Measurements from ENCODE around the gene KCTD1. TPM values are rescaled to one million over a fixed set of nuclear protein-coding genes. Genes with fewer than 3 reads are reported as not detected.

KCTD1 gene
- total and polyA plus RNA-seq, 2 donors (not counting 1 experiment from before 2014, with no cell fraction given), result 4.2 to 8.4 TPM

- Histone ChIP-seq H3K9me3 (ENCODE audit: control insufficient read depth, insufficient read depth, low read depth, low read length) (no peaks in the 10 kb centered on the region), H3K4me1 (ENCODE audit: control insufficient read depth, extremely low read depth, insufficient read depth, low read length) (no peaks in the 10 kb centered on the region)
Measured at GRCh38 chr18:26504831-26505230, 43.5 kb downstream of the KCTD1 start.

GRCh38 chr18:26503382-26503781 is 45.0 kb downstream of the KCTD1 start:
- Histone ChIP-seq H3K27me3 (ENCODE audit: control insufficient read depth, insufficient read depth, low read length) (no peaks in the 10 kb centered on the region), H3K36me3 (ENCODE audit: control insufficient read depth, insufficient read depth, low read length) (no peaks in the 10 kb centered on the region), H3K4me3 (replicated peaks in 1 of 4; ENCODE audit: control extremely low read depth in 1 of 4, insufficient read depth in 1 of 4, low read depth in 3 of 4, low read length in 4 of 4) (no peak overlapping the region), H3K9ac (ENCODE audit: insufficient read depth, low read length) (no peak overlapping the region), H3K9me3 (ENCODE audit: control insufficient read depth, insufficient read depth, low read depth, low read length) (no peaks in the 10 kb centered on the region), H3K27ac (ENCODE audit: insufficient read depth, low read length) (no peak overlapping the region), H2AFZ (ENCODE audit: low read length) (no peak overlapping the region), H3K4me2 (ENCODE audit: extremely low read depth, insufficient read depth, low read length) (no peak overlapping the region), H3K4me1 (ENCODE audit: control insufficient read depth, extremely low read depth, insufficient read depth, low read length) (no peaks in the 10 kb centered on the region), H3K79me2 (ENCODE audit: control insufficient read depth, insufficient read depth, low read length) (no peaks in the 10 kb centered on the region), H4K20me1 (ENCODE audit: control insufficient read depth, extremely low read depth, insufficient read depth, low read length) (no peaks in the 10 kb centered on the region)
- TF ChIP-seq CTCF (conservative IDR thresholded peaks at IDR 0.05 in 1 of 2, IDR thresholded peaks at IDR 0.05 in 1 of 2; ENCODE audit: low read depth in 1 of 2, low read length in 2 of 2) (no peak), EZH2 (IDR thresholded peaks at IDR 0.05; ENCODE audit: low read length, missing control alignments) (no peak)
- DNase-seq (ENCODE audit: low read depth in 2 of 2), result no peak

More at GRCh38 chr18:26504831-26505230, 43.5 kb downstream of the KCTD1 start:
- H3K4me3 ChIP-seq (replicated peaks in 1 of 4; ENCODE audit: control extremely low read depth in 1 of 4, insufficient read depth in 1 of 4, low read depth in 3 of 4, low read length in 4 of 4), result no peak overlapping the region
- no peak overlapping the region for H3K4me2 ChIP-seq (ENCODE audit: extremely low read depth, insufficient read depth, low read length)
- no peaks in the 10 kb centered on the region for H4K20me1 ChIP-seq (ENCODE audit: control insufficient read depth, extremely low read depth, insufficient read depth, low read length)
- no peak overlapping the region for H2AFZ ChIP-seq (ENCODE audit: low read length)
- no peaks in the 10 kb centered on the region for H3K79me2 ChIP-seq (ENCODE audit: control insufficient read depth, insufficient read depth, low read length)
- TF ChIP-seq EZH2 (IDR thresholded peaks at IDR 0.05; ENCODE audit: low read length, missing control alignments) (no peak), CTCF (conservative IDR thresholded peaks at IDR 0.05 in 1 of 2, IDR thresholded peaks at IDR 0.05 in 1 of 2; ENCODE audit: low read depth in 1 of 2, low read length in 2 of 2) (no peak)
- H3K27me3 ChIP-seq (ENCODE audit: control insufficient read depth, insufficient read depth, low read length), result no peaks in the 10 kb centered on the region
- H3K36me3 ChIP-seq (ENCODE audit: control insufficient read depth, insufficient read depth, low read length), result no peaks in the 10 kb centered on the region
- H3K27ac ChIP-seq (ENCODE audit: insufficient read depth, low read length), result no peak overlapping the region
- H3K9ac ChIP-seq (ENCODE audit: insufficient read depth, low read length), result no peak overlapping the region
- DNase-seq (ENCODE audit: low read depth in 2 of 2), result no peak

- Histone ChIP-seq H3K9ac (ENCODE audit: insufficient read depth, low read length) (no peak overlapping the region), H3K4me2 (ENCODE audit: extremely low read depth, insufficient read depth, low read length) (no peak overlapping the region), H3K79me2 (ENCODE audit: control insufficient read depth, insufficient read depth, low read length) (no peaks in the 10 kb centered on the region), H3K27ac (ENCODE audit: insufficient read depth, low read length) (no peak overlapping the region), H3K27me3 (ENCODE audit: control insufficient read depth, insufficient read depth, low read length) (no peaks in the 10 kb centered on the region), H3K36me3 (ENCODE audit: control insufficient read depth, insufficient read depth, low read length) (no peaks in the 10 kb centered on the region), H3K4me1 (ENCODE audit: control insufficient read depth, extremely low read depth, insufficient read depth, low read length) (no peaks in the 10 kb centered on the region), H4K20me1 (ENCODE audit: control insufficient read depth, extremely low read depth, insufficient read depth, low read length) (no peaks in the 10 kb centered on the region), H2AFZ (ENCODE audit: low read length) (no peak overlapping the region), H3K4me3 (replicated peaks in 1 of 4; ENCODE audit: control extremely low read depth in 1 of 4, insufficient read depth in 1 of 4, low read depth in 3 of 4, low read length in 4 of 4) (no peak overlapping the region), H3K9me3 (ENCODE audit: control insufficient read depth, insufficient read depth, low read depth, low read length) (no peaks in the 10 kb centered on the region)
- no peak for DNase-seq (ENCODE audit: low read depth in 2 of 2)
- TF ChIP-seq CTCF (conservative IDR thresholded peaks at IDR 0.05 in 1 of 2, IDR thresholded peaks at IDR 0.05 in 1 of 2; ENCODE audit: low read depth in 1 of 2, low read length in 2 of 2), result no peak
- TF ChIP-seq EZH2 (IDR thresholded peaks at IDR 0.05; ENCODE audit: low read length, missing control alignments), result no peak
Measured at GRCh38 chr18:26502823-26503222, 45.5 kb downstream of the KCTD1 start.

All from fibroblast of lung (primary cell).